HPDE6-E6E7 (cell line): ENCODE results near the gene VWDE.

Experiments used
- DNase-seq: peaks from one replicate; pipeline ENCODE4 v3.0.0; 2011; ENCODE audit warnings: missing footprints; ENCODE audit errors: extremely low spot score

VWDE gene

GRCh38 chr7:12290761-12291160 is 112.9 kb downstream of the VWDE start:
- no peak for DNase-seq

- DNase-seq: no peak
Observed at GRCh38 chr7:12289996-12290395, 113.7 kb downstream of the VWDE start.

- no peak for DNase-seq
Observed at GRCh38 chr7:12287901-12288300, 115.8 kb downstream of the VWDE start.

- peak; percentile 10 for DNase-seq
Observed at GRCh38 chr7:12281038-12281437, 122.6 kb downstream of the VWDE start.
